GM19438 (cell line): Measurements from ENCODE around the gene RNU1-2.
"Not testable (repeated sequence)": the region's sequence is repeated elsewhere in the genome, so short reads cannot be mapped to it uniquely, and the experiment has no call there.

Experiments used
- ATAC-seq: cut with Tn5 transposase; IDR thresholded peaks from one replicate; pipeline ENCODE4 v1.9.1; 2021; ENCODE audit warnings: low read depth; ENCODE audit not compliant: unreplicated experiment

The RNU1-2 gene

GRCh38 chr1:16895598-16896315 lies at the start of gene RNU1-2:
RNU1-2 (plus strand) TSS chr1:16895980.
- peak; percentile 96 for ATAC-seq

- not testable (repeated sequence) for ATAC-seq
Measured at GRCh38 chr1:16856201-16856600, 39.6 kb upstream of the RNU1-2 start.

- ATAC-seq: not testable (repeated sequence)
Measured at GRCh38 chr1:16859167-16860041, 36.4 kb upstream of the RNU1-2 start.

- not testable (repeated sequence) for ATAC-seq
Measured at GRCh38 chr1:16860048-16860447, 35.7 kb upstream of the RNU1-2 start.

- ATAC-seq: not testable (repeated sequence)
Measured at GRCh38 chr1:16861832-16862245, 33.9 kb upstream of the RNU1-2 start.

- not testable (repeated sequence) for ATAC-seq
Measured at GRCh38 chr1:16862415-16862814, 33.4 kb upstream of the RNU1-2 start.

- ATAC-seq: peak; percentile 60
Measured at GRCh38 chr1:16863024-16863423, 32.8 kb upstream of the RNU1-2 start.

GRCh38 chr1:16866926-16867707 lies 28.7 kb upstream of the RNU1-2 start:
- ATAC-seq: not testable (repeated sequence)

- ATAC-seq: not testable (repeated sequence)
Measured at GRCh38 chr1:16868787-16869186, 27.0 kb upstream of the RNU1-2 start.

GRCh38 chr1:16869996-16870395 lies 25.8 kb upstream of the RNU1-2 start:
- not testable (repeated sequence) for ATAC-seq

GRCh38 chr1:16871171-16871570 lies 24.6 kb upstream of the RNU1-2 start:
- ATAC-seq: not testable (repeated sequence)

- not testable (repeated sequence) for ATAC-seq
Measured at GRCh38 chr1:16872152-16873075, 23.4 kb upstream of the RNU1-2 start.

- not testable (repeated sequence) for ATAC-seq
Measured at GRCh38 chr1:16873076-16873879, 22.5 kb upstream of the RNU1-2 start.

GRCh38 chr1:16874968-16875765 lies 20.6 kb upstream of the RNU1-2 start:
- not testable (repeated sequence) for ATAC-seq

GRCh38 chr1:16881742-16882141 lies 14.0 kb upstream of the RNU1-2 start:
- not testable (repeated sequence) for ATAC-seq

- no peak for ATAC-seq
Measured at GRCh38 chr1:16882986-16883385, 12.8 kb upstream of the RNU1-2 start.

- not testable (repeated sequence) for ATAC-seq
Measured at GRCh38 chr1:16884487-16884886, 11.3 kb upstream of the RNU1-2 start.
